Activated T-cell treated with anti-CD3 and anti-CD28 coated beads for 1 hour (primary cell): Measurements from ENCODE around the gene WDR7.

Experiments used
- DNase-seq: peaks from one replicate; pipeline ENCODE4 v3.0.0-alpha.2; 2020; ENCODE audit warnings: low read depth

The WDR7 gene

DNA sequence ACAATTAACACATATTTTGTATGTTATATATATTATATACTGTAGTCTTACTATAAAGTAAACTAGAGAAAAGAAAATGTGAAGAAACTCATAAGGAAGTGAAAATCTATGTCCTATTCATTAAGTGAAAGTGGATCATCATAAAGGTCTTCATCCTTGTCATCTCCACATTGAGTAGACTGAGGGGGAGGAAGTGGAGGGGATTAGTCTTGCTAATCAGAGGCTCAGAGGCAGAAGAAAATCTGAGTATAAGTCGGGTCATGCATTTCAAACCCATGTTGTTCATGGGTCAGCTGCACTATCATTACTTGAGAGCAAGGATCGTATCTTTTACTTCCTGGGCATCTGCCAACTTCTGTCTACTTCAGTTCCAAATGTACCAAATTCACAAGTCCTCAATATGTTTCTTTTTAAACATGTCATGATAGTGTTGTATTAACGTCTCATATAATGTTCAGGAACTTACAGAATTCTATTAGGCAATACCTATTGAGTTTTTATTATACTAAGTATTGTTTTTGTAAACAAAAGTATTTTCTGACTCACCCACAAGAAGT is 286.8 kb downstream of the WDR7 start:
- no peak for DNase-seq

DNA sequence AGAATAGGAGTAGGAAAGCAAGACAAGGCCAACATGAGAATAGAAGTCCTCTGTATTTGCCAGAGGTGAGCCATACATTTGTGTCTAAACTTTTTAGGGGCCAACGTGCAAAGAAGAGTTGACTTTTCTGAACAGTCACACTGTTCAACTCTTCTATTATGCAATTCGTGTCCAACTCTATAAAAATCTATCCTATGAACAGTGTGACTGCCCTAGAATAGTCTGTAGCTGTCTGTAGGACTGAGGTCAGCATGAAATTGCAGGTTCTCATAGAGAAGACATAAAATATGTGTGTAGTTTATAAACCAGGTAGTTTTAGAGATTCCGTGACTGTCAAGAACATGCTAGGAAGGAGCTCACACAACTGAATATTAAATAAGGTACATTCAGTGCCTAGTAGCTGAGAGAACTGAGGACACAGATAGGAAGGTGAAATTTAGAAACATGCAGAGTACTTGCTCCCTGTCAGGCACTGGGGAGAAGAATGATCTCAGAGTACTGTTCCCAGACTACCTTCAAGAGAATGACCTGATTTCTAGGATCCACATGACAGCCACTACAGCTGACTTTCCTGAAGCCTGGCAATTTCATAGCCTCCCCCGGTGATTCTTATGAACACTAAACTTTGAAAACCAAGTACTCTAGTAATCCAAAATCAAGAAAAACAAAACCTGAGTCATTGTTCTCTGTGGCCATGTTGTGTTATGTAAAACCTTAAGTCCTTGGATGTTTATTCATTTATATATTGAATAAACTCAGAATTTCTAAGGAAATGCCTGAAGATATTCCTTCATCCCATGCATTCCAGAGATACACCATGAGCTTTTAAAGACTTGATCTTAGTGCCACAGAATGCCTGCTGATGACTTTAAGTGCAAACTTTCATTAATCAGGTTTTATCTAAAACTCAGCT is 294.3 kb downstream of the WDR7 start:
- no peak for DNase-seq

DNA sequence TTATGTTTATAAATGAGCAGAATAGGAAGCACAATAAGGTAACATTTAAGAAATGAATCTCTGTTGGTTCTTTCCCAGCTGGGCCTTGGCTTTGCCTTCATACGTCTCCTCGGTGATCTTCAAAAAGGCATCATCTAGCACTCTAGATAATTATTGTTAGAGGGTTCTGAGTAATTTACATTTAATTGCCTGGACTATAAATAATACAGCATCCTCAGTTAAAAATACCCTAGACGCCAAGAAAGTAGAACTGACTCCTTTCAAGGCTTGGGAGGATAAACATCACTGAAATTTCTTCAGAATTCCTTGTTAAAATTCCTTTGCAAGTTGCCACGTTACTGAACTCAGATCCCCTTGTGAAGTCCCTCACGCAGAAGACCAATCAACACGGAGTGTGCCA is 296.1 kb downstream of the WDR7 start:
- no peak for DNase-seq

DNA sequence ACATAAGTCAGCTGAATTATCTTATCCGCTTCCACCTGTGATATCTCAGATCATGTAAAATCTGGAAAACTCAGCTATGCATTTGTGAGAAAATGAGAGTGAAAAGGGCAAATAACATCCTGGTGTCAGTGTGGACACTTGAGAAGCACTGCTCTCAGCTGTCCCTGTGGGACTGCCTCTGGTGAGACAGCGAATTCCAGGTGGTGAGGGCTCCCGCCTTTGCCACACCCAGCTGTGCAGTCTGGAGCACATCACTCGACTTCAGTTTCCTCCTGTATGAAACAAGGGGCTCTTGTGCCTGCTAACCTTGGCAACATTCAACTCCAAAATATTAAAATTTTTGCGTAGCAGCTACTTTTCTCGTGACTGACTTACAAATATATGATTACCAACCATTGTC is 300.9 kb downstream of the WDR7 start:
- DNase-seq = no peak

DNA sequence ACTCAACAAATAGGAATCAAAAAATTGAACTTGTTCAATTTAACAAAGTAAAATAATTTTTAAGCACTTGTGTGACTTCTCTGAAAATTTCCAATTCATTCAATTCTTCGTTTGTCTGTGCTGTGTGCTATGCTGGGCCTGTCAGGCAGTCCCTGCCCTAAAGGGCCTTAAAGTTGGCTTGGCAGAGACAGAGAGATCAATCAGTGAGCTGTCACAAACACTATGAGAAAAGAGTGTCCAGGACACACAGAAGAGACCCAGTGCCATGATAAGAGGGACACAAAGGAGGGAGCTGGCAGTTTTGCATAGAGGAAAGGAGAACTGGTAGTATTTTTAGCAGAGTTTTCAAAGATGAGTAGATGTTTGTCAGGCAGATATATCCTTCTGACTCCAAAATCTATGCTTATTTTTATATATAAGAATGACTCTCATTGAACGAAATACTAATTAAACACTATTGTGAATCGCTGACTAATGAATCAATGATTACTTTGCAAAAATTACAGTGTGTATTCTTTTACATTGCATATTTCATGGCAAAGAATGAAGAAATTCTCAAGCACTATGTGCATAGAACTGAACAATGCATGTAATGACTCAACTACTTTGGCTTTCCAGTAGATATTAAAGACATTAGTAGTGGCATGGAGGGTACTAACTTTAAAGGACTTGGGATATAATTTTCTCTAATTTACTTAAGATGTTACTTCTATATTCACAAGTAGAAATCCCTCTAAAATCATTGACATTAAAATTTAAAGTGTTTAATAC is 302.5 kb downstream of the WDR7 start:
- no peak for DNase-seq

DNA sequence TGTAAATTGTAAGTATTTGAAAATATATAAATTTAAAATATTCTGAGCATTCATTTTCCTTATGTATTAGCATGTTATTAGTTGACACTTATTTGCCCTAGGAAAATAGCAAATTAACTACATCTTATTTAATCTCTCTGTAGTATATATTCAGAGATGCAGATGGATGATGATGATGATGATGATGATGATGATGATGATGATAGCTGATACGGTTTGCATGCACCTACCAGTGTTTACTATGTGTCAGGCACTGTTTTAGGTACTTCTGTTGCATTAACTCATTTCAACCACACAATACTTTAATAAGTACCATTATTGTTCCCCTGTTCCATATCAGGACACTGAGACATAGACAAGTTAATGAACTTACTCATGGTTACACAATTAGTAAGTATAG is 304.3 kb downstream of the WDR7 start:
- no peak for DNase-seq

DNA sequence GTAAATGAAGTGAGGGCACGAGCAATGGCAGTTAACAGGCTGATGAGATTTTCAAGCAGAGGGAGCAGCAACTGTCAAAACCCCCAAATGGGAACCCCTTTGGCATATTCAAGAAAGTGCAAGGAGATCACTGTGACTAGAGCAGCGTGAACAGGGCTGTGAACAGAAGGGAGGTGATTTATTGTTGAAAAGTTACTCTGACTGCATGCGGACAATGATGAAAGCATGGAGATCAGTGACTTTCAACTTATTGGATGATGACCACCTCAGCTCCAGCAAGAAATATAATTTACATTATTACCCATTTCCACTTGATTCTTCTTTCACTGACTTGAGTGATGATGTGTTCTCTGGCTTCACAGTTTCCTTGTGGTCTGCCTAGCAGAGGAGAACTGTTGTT is 308.0 kb downstream of the WDR7 start:
- no peak for DNase-seq

DNA sequence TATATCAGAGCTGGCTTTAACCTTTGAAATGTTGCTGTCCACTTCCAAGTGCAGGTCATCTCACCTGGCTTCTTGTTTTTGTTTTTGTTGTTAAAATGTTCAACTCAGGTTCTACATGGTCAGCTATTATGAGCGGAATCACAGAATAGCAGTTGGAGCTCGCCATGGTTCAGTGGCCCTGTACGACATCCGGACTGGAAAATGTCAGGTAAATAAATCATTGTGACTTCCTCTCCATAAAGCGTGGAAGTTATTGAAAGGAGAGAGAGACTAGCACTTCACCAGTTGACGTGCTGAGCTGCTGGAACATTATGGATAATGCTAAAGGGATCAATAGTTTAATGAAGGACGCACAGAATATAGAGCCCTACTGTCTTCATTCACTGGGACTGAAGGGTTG is 311.2 kb downstream of the WDR7 start:
- no peak for DNase-seq

DNA sequence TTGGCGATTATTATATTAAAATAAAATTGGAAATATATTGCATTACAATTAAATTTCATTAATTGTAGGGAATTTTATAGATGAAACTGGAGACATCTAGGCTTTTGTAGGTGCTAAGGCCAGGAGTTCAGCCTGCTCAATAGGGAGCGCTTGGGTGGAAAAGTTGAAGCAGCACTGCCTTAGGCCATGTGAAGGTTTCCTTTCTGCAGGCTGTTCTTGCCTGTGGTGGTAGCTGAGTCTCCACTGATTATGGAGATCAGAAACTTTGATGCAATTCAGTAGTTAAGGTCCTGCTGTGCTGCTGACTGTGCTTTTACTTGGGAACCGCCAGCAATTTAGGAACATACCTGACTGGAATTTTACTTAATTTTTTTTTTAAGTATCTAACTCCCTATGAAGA is 315.9 kb downstream of the WDR7 start:
- DNase-seq = no peak

DNA sequence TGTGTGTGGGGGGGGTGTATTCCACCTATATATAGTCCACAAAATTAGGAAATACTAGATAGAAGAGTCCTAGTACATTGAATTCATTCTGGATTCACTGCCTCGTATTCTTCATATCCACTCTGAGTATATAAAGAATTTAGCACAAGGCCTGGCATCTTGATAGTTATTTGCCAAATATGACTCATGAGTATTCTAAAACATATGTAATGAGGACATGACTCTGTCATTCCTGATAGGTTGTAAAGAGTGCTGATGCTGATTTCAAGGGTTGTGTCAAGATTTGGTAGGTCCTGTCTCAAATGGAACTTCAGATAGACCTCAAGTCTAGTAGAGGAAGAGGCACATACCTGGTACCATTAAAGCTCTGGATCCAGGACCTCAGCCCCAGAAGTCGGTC is 322.3 kb downstream of the WDR7 start:
- no peak for DNase-seq

DNA sequence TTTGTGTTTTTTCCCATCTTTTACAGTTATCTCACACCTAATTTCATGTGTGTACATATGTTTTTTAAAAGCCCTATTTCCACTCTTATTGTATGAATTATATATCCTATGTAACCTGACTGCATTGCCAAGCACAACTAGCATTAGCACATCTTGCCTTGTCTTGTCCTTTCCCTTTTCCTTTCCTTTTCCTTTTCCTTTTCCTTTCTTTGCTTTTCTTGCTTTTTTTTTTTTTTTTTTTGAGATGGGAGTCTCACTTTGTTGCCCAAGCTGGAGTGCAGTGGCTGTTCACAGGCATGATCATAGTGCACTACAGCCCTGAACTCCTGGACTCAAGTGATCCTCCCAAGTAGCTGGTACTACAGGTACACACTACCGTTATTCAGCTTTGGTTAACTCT is 323.0 kb downstream of the WDR7 start:
- no peak for DNase-seq

DNA sequence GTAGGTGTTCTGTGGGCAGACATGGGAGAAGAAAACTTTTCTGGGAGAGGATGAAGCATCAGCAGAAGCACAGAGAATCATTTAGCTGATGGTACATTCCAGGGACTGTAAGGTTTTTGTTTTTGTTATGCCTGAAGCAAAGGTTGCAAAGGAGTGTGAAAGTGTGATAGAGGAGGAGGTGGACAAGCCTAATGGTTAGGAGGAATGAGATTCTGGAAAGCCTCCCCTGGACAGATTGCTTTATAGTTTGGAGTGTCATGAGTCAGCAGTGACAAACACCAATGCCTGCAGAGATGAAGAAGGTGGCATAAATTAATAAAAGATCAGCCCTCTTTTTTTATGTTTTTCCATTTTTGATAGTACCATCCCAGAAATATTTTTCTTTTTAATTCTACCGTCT is 324.1 kb downstream of the WDR7 start:
- DNase-seq = no peak

DNA sequence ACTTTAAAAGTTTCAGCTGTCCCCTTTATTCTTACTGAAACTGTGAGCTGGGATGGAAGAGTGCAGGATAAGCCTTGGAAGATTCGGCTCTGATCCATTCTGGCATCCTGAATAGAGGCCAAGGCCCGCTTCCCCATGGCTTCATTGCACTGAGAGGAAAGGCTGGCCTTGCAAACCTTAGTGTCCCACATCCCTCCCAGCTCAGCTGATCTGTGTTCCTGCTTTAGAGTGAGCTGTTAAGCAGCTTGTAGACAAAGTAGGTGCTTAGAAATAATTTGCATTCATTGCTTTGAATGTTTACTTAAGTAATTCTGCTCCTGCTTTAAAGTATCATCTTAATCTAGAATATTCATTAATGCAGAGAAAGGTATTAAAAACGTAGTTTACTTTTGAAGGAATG is 326.1 kb downstream of the WDR7 start:
- no peak for DNase-seq

DNA sequence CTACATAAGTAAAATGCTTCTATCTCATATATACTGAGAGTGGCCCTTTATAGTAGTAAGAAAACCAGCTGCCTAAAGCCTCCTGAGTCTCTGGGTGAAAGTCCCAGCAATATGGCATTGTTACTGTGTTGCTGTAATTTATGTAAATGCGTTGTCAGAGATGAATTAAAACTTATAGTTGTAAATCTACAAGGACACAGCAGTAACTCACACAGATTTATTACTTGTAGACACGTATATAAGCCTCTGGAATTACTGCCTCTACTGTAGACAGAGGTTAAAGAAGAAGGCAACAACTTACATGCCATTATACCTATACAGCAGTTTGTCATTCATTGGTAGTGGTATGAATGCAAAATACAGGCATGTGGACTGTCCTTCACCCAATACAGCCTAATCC is 326.6 kb downstream of the WDR7 start:
- DNase-seq = no peak

DNA sequence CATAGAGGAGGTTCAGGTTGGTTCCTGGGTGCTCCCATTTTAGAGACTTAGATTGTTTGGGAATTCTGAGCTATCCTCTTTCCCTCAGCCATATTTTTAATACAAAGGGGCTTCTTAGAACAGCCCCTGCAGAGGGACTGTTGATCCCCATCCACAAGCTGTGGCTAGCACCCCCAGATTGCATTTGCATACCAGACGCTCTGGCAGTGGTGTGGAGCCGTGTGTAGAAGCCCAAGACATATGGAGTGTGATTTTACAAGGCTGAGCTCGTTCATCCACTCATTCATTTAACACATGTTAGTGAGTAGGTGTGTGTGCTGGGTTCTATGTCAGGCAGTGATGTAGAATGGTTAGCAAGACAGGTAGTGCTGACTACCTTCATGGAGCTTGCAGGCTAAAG is 329.0 kb downstream of the WDR7 start:
- no peak for DNase-seq

DNA sequence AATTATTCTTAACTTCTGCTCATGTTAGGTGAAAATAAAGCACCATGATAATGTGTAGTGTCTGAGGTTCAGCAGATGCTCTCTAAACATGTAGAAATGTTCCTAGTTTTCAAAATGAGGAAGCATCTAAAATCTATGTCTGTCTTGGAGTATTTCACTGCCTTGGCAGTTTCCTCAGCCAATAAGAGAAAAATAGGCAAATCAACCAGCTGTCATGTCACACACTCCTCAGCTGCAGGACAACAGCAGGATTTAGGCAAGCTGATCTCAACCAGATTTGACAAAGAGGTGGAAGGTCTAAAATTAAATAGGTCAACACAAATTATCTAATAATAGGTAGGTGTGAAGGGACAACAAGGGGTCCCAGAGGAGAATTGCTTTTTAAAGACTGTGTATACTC is 331.6 kb downstream of the WDR7 start:
- DNase-seq = no peak

DNA sequence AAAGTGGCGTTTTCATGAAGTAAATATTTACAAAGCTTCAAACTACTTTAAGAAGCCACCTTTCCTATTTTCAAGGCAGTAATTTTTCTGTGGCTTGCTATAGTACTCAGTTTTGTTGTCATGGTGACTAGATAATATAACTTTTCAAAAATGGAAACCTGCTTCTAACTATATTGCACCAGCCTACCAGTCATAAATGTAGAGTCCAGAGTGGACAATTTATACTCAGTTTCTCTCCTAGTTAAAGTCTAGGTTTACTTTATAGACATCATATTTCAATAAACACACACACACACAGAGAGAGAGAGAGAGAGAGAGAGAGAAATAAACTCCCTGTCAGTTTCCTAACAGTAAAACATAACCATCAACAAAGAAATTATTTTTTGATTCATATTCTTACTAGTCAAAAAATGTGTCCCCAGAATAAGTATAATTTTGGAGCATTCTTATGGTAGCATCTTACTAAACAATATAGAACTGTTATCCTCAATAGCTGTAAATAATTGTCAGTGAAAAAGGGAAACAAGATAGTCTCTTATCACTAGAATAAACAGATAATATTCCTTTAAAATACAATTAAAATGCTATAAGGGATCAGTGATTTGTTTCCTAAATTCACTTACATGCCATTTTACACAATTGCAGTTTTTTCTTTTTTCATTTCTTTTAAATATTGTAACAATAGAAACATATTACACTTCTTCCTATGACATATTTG is 332.3 kb downstream of the WDR7 start:
- DNase-seq = no peak

DNA sequence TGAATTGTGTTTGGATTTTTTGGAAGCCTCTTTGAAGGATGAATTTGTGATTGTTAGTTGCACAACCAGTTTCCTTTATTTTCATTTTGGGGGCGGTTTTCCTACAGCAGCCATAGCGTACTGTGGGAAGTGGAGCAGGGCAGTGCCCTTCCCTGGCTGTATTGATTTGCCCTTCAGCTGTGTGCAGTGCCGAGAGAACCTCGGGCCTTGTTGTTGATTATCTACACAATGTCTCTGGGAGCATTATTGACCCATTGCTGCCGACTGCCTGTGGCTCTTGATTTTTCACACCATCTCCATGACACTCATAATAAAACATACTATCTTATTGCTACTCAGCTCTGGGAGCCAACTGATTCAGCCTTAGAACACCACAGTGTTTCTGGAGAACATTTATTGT is 333.6 kb downstream of the WDR7 start:
- DNase-seq = no peak

DNA sequence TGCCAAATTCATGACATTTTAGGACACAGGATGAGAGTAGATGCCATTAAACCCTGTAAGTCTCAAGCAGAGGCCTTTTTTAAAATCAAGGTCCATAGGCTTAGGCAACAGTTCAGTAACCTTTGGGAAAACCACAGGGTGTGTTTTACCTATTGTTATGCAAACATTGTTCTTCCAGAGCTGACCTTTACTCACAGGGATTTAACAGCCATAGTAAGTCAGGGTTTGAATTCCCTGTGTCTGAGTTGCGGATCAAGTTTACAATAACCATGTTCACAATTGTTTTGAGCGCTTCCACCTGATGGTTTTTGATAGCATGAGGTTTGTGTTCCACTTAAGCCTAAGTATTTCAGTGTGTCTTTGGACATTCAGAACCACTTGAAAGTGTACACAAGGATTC is 335.7 kb downstream of the WDR7 start:
- DNase-seq = no peak

DNA sequence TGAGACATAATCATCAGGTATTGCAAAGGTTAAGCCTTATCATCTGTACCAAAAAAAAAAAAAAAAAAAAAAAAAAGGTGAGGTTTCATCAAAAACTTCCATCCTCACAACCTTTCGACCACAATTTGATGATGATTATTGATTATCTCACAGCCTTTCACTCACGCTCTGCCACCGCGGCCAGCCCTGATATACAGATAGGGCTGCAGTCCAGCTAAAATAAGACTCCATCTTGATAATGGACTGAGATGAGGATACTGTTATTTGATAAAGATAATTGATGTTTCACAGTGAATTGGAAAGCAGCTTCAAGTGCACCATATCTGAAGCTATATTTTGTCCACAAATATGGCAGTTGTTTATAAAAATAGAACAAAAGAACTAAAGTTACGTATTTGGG is 336.1 kb downstream of the WDR7 start:
- DNase-seq = no peak

DNA sequence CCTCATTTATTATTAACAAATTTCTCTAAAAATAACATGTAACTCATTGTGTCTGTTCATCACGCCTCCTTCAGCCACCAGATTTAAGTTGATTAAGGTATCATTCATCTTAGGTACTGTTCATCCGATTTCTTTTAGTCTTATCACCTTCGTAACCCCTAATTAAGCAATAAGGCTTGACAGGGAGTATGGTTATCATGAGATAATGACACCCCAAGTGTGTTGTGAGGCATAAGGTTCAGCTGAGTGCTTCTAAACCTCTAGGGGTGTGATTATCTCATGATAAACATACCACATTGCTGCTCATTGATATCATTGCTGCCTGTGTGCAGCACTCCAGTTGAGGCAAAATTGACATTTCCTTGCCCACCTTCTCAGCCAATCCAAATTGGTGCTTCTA is 336.9 kb downstream of the WDR7 start:
- no peak for DNase-seq

DNA sequence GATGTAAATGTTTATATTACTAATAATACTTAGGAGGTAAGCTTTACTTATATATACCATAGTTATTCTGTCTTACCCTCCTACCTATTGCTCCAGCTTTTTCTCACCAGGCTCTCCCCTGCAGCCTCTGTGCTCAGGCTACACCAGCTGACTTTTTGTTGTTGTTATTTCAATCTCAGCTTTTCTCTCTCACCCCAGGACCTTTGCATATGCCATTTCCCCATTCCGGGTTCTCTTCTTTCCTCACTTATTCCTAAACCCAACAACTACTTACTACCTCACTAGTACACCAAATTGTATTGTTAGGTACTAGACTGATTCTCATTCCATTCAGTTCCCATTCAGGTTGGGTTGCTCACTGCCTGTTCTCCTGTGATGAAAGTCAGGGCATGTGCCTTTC is 339.5 kb downstream of the WDR7 start:
- DNase-seq = no peak

DNA sequence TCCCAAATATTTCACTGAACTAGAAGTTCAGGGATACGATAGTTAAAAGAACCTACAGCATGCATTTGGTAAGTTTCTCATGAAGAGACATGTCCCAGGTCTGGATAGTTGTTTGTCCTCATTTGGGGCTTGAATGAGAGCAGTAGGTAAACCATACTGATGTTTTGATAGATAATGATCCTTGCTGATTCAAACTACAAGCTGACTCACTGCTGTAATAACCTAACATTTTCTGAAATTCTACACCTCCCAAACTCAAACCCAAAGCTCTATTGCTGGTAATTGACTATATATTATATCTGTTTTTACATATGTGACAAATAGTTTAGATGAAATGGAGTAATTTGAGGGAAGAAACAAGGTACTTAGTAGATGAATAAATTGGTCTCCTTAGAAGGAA is 341.6 kb downstream of the WDR7 start:
- no peak for DNase-seq
